CD4-positive, CD25-positive, alpha-beta regulatory T cell (primary cell): Measurements from ENCODE around the gene FBL. TPM values are rescaled to one million over a fixed set of nuclear protein-coding genes. Genes with fewer than 3 reads are reported as not detected.
"Not testable (repeated sequence)": the region's sequence is repeated elsewhere in the genome, so short reads cannot be mapped to it uniquely, and the experiment has no call there.

Source experiments
- ATAC-seq, 2 donors: fragments of 150-1000 bp; cut with Tn5 transposase; one replicate each; pipeline ENCODE4 v1.10.0; 2021; ENCODE audit warnings: low read depth in 2 of 2, moderate number of reproducible peaks in 2 of 2, moderate library complexity in 1 of 2
- DNase-seq, 3 donors: peaks; one replicate each; pipeline versions ENCODE4 v3.0.0 to v3.0.0-alpha.2; 2012 to 2022; ENCODE audit warnings: mixed read lengths in 1 of 3
- H3K27ac ChIP-seq: one replicate; pipeline ENCODE4 v1.7.0; 2013; ENCODE audit warnings: mild to moderate bottlenecking, low read length; ENCODE audit not compliant: insufficient read depth, poor library complexity, severe bottlenecking
- H3K27me3 ChIP-seq: one replicate; pipeline ENCODE4 v1.7.0; 2013; ENCODE audit warnings: low read length; ENCODE audit not compliant: control insufficient read depth, insufficient read depth
- H3K36me3 ChIP-seq: one replicate; pipeline ENCODE4 v1.7.0; 2013; ENCODE audit warnings: mild to moderate bottlenecking, low read length, moderate library complexity; ENCODE audit not compliant: control insufficient read depth, insufficient read depth
- H3K4me1 ChIP-seq: 2 replicates; pipeline ENCODE4 v1.7.0; 2013; ENCODE audit warnings: mild to moderate bottlenecking, low read length; ENCODE audit not compliant: insufficient read depth, control insufficient read depth, poor library complexity, severe bottlenecking
- H3K4me3 ChIP-seq: one replicate; pipeline ENCODE4 v1.7.0; 2013; ENCODE audit warnings: low read depth, mild to moderate bottlenecking, low read length, moderate library complexity
- H3K9me3 ChIP-seq, 2 experiments: 1 replicate in 1 of 2; 2 replicates in 1 of 2; pipeline ENCODE4 v1.7.0; 2013; ENCODE audit warnings: low read length in 2 of 2, mild to moderate bottlenecking in 1 of 2, moderate library complexity in 1 of 2; ENCODE audit not compliant: control insufficient read depth in 2 of 2
- H3K27ac Mint-ChIP-seq, 3 donors: one replicate each; pipeline ENCODE4 v1.8.0; 2020 to 2022; ENCODE audit warnings: mild to moderate bottlenecking in 3 of 3, mixed read lengths in 3 of 3, moderate library complexity in 2 of 3
- H3K27me3 Mint-ChIP-seq: one replicate; pipeline ENCODE4 v1.8.0; 2022; ENCODE audit warnings: mild to moderate bottlenecking, mixed read lengths
- H3K36me3 Mint-ChIP-seq: one replicate; pipeline ENCODE4 v1.8.0; 2020; ENCODE audit warnings: mixed read lengths
- H3K4me1 Mint-ChIP-seq, 4 donors: one replicate each; pipeline ENCODE4 v1.8.0; 2020 to 2022; ENCODE audit warnings: mixed read lengths in 4 of 4, mild to moderate bottlenecking in 1 of 4
- H3K4me3 Mint-ChIP-seq, 4 donors: one replicate each; pipeline ENCODE4 v1.8.0; 2020 to 2022; ENCODE audit warnings: mild to moderate bottlenecking in 4 of 4, mixed read lengths in 4 of 4, moderate library complexity in 3 of 4
- H3K9me3 Mint-ChIP-seq, 7 donors: one replicate each; pipeline ENCODE4 v1.8.0; 2020 to 2022; ENCODE audit warnings: mixed read lengths in 7 of 7, mild to moderate bottlenecking in 3 of 7, moderate library complexity in 2 of 7
- polyA plus RNA-seq, 4 donors: library from polyadenylated mRNA; unstranded; fragments of 300-500 nt; fragmentation: Illumina TruSeq; gene quantifications; one replicate each; pipeline ENCODE4 v1.2.3, GENCODE V29; 2021
- total RNA-seq: library from RNA; stranded (reverse); gene quantifications from one replicate; pipeline ENCODE4 v1.2.3, GENCODE V29; 2022

The FBL gene
- total RNA-seq (194 TPM), polyA plus RNA-seq (100 to 1,000 TPM; 142 to 186 (median 166) TPM)

GRCh38 chr19:39845933-39846677, at the start of gene FBL:
FBL (minus strand) TSS chr19:39846379; CDS start chr19:39846300, 79 bp downstream.
- ATAC-seq (peak; percentile 87 to 88), DNase-seq (peak; percentile 95 to 96 (median 96))
- H3K9me3 ChIP-seq: no peaks in the 10 kb centered on the region
- H3K4me1 ChIP-seq: peaks cover 42% of the 10 kb centered on the region
- no peaks in the 10 kb centered on the region for H3K27me3 ChIP-seq
- Mint-ChIP-seq H3K4me3 (peak within 1 kb of the TSS; percentile 74 to 93 (median 88)), H3K9me3 (no peaks in the 10 kb centered on the region), H3K27ac (peak within 1 kb of the TSS; percentile 95 to 99 (median 96)), H3K36me3 (no peaks in the 10 kb centered on the region), H3K27me3 (no peaks in the 10 kb centered on the region), H3K4me1 (peaks cover 17 to 58% (median 43%) of the 10 kb centered on the region in 4 donors)
- peak within 1 kb of the TSS; percentile 80 for H3K4me3 ChIP-seq
- H3K36me3 ChIP-seq: no peaks in the 10 kb centered on the region
- H3K27ac ChIP-seq: peak within 1 kb of the TSS; percentile 92

GRCh38 chr19:39895096-39895495, 48.9 kb upstream of the FBL start:
- peaks cover 11% of the 10 kb centered on the region for H3K36me3 Mint-ChIP-seq
- H3K4me1 Mint-ChIP-seq: not testable (repeated sequence)

GRCh38 chr19:39894236-39894606, 48.0 kb upstream of the FBL start:
- not testable (repeated sequence) for H3K27me3 ChIP-seq, ATAC-seq, H3K4me3 ChIP-seq, H3K9me3 Mint-ChIP-seq, H3K36me3 ChIP-seq, H3K4me1 Mint-ChIP-seq, DNase-seq, H3K9me3 ChIP-seq, H3K4me3 Mint-ChIP-seq, H3K27me3 Mint-ChIP-seq, H3K27ac Mint-ChIP-seq, H3K27ac ChIP-seq, H3K4me1 ChIP-seq
- peaks cover 11% of the 10 kb centered on the region for H3K36me3 Mint-ChIP-seq

More at GRCh38 chr19:39895096-39895495, 48.9 kb upstream of the FBL start:
- H3K9me3 ChIP-seq, H3K9me3 Mint-ChIP-seq, ATAC-seq, H3K27me3 Mint-ChIP-seq, H3K4me3 Mint-ChIP-seq, H3K36me3 ChIP-seq, H3K27me3 ChIP-seq, H3K27ac ChIP-seq, DNase-seq, H3K4me3 ChIP-seq, H3K4me1 ChIP-seq: not testable (repeated sequence)
- peak overlapping the region in 1 of 3 donors; percentile 5 for H3K27ac Mint-ChIP-seq

GRCh38 chr19:39893366-39894235, 47.4 kb upstream of the FBL start:
- ATAC-seq, H3K27ac ChIP-seq, H3K4me3 ChIP-seq, H3K4me1 Mint-ChIP-seq, DNase-seq, H3K27me3 ChIP-seq, H3K4me1 ChIP-seq, H3K27me3 Mint-ChIP-seq, H3K9me3 Mint-ChIP-seq, H3K36me3 ChIP-seq, H3K9me3 ChIP-seq: not testable (repeated sequence)
- peak overlapping the region in 1 of 3 donors; percentile 70 for H3K27ac Mint-ChIP-seq
- peak overlapping the region in 1 of 4 donors; percentile 25 for H3K4me3 Mint-ChIP-seq
- H3K36me3 Mint-ChIP-seq: peaks cover 11% of the 10 kb centered on the region

GRCh38 chr19:39892506-39892902, 46.3 kb upstream of the FBL start:
- H3K27me3 ChIP-seq, ATAC-seq, H3K4me3 ChIP-seq, H3K4me1 ChIP-seq, H3K27ac ChIP-seq, H3K9me3 ChIP-seq, H3K9me3 Mint-ChIP-seq, H3K4me1 Mint-ChIP-seq, H3K36me3 ChIP-seq, DNase-seq, H3K27me3 Mint-ChIP-seq, H3K4me3 Mint-ChIP-seq: not testable (repeated sequence)
- H3K36me3 Mint-ChIP-seq: peaks cover 11% of the 10 kb centered on the region
- H3K27ac Mint-ChIP-seq: peak overlapping the region in 1 of 3 donors; percentile 13

- Mint-ChIP-seq H3K4me3 (peak overlapping the region in 1 of 4 donors; percentile 56), H3K27ac (peak overlapping the region in 1 of 3 donors; percentile 13), H3K36me3 (peaks cover 11% of the 10 kb centered on the region)
- not testable (repeated sequence) for DNase-seq, H3K9me3 ChIP-seq, H3K36me3 ChIP-seq, H3K4me1 Mint-ChIP-seq, H3K27me3 ChIP-seq, H3K4me1 ChIP-seq, H3K4me3 ChIP-seq, H3K9me3 Mint-ChIP-seq, H3K27me3 Mint-ChIP-seq, H3K27ac ChIP-seq
- ATAC-seq: peak in 1 of 2 donors; percentile 16
These were observed 45.7 kb upstream of the FBL start for GRCh38 chr19:39891660-39892505.

- no peak overlapping the region for H3K4me3 ChIP-seq
- Mint-ChIP-seq H3K9me3 (no peaks in the 10 kb centered on the region), H3K4me1 (peaks cover 0 to 5% (median 0%) of the 10 kb centered on the region in 4 donors), H3K4me3 (no peak overlapping the region), H3K36me3 (peaks cover 11% of the 10 kb centered on the region), H3K27me3 (no peaks in the 10 kb centered on the region), H3K27ac (peak overlapping the region in 1 of 3 donors; percentile 33)
- no peaks in the 10 kb centered on the region for H3K36me3 ChIP-seq
- DNase-seq: no peak
- H3K9me3 ChIP-seq: no peaks in the 10 kb centered on the region
- H3K27me3 ChIP-seq: no peaks in the 10 kb centered on the region
- no peaks in the 10 kb centered on the region for H3K4me1 ChIP-seq
- no peak overlapping the region for H3K27ac ChIP-seq
- ATAC-seq: no peak
These were observed 44.8 kb upstream of the FBL start for GRCh38 chr19:39890755-39891551.
